Measurements from ENCODE around the gene PXN.
"Not testable (repeated sequence)": the region's sequence is repeated elsewhere in the genome, so short reads cannot be mapped to it uniquely, and the experiment has no call there.

The PXN gene

DNA sequence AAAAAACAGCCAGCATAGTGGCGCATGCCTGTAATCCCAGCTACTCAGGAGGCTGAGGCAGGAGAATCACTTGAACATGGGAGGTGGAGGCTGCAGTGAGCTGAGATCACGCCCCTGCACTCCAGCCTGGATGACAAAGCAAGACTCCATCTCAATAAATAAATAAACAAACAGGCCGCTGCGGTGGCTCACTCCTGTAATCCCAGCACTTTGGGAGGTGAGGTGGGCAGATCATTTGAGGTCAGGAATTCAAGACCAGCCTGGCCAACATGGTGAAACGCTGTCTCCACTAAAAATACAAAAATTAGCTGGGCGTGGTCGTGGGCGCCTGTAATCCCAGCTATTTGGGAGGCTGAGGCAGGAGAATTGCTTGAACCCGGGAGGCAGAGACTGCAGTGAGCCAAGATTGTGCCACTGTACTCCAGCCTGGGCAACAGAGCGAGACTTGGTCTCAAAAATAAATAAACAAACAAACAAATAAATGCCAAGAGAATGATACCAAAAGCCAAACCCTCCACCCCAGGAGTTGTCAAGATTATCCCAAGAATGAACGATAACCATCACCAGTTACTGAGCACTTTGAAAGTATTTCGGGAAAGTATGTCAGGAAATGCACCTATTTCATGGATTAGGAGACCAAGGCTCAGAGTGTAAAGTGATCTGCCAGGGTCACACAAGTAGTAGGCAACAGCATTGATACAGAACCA is 14.0 kb downstream of the PXN start:
- ChIA-PET CTCF (interaction anchor here (1.1 to 5.0 kb wide), 4 partner anchors 11 to 23 kb away, joined by 3 to 41 read pairs (median 7); no protein-coding TSS in a partner anchor), POLR2A (interaction anchor here (1.1 kb wide), 1 partner anchor 17 kb away, joined by 12 read pairs; no protein-coding TSS in a partner anchor)
- H3K9me3 ChIP-seq (ENCODE audit: control insufficient read depth, insufficient read depth, low read depth, low read length); H3K4me3 ChIP-seq (ENCODE audit: low read depth, low read length); H3K4me1 ChIP-seq (ENCODE audit: control insufficient read depth, insufficient read depth, low read length); H3K36me3 ChIP-seq (ENCODE audit: control insufficient read depth in 2 of 2, insufficient read depth in 1 of 2, low read length in 2 of 2); H3K27ac ChIP-seq (ENCODE audit: extremely low read depth, low read depth, low read length): not testable (repeated sequence)
- TF ChIP-seq ZFHX2 (tag by site-specific recombination; conservative IDR thresholded peaks at IDR 0.05) (peak; percentile 50), WT1 (tag by site-specific recombination; IDR thresholded peaks at IDR 0.05) (peak; percentile 42; the same call in 1 of the 2 replicates), KLF7 (tag by site-specific recombination; IDR thresholded peaks at IDR 0.05; ENCODE audit: borderline replicate concordance) (peak; percentile 17; the same call in 1 of the 2 replicates), EGR2 (tag by site-specific recombination; IDR thresholded peaks at IDR 0.05; ENCODE audit: low read depth) (peak; percentile 78), OSR2 (tag by site-specific recombination; IDR thresholded peaks at IDR 0.05) (peak; percentile 46), KLF1 (tag by site-specific recombination; IDR thresholded peaks at IDR 0.05) (peak; percentile 32; the same call in 1 of the 2 replicates)
- TF ChIP-seq, protein P1, sequence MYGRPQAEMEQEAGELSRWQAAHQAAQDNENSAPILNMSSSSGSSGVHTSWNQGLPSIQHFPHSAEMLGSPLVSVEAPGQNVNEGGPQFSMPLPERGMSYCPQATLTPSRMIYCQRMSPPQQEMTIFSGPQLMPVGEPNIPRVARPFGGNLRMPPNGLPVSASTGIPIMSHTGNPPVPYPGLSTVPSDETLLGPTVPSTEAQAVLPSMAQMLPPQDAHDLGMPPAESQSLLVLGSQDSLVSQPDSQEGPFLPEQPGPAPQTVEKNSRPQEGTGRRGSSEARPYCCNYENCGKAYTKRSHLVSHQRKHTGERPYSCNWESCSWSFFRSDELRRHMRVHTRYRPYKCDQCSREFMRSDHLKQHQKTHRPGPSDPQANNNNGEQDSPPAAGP (tag by site-specific recombination; IDR thresholded peaks at IDR 0.05): peak; percentile 54; the same call in 1 of the 2 replicates

DNA sequence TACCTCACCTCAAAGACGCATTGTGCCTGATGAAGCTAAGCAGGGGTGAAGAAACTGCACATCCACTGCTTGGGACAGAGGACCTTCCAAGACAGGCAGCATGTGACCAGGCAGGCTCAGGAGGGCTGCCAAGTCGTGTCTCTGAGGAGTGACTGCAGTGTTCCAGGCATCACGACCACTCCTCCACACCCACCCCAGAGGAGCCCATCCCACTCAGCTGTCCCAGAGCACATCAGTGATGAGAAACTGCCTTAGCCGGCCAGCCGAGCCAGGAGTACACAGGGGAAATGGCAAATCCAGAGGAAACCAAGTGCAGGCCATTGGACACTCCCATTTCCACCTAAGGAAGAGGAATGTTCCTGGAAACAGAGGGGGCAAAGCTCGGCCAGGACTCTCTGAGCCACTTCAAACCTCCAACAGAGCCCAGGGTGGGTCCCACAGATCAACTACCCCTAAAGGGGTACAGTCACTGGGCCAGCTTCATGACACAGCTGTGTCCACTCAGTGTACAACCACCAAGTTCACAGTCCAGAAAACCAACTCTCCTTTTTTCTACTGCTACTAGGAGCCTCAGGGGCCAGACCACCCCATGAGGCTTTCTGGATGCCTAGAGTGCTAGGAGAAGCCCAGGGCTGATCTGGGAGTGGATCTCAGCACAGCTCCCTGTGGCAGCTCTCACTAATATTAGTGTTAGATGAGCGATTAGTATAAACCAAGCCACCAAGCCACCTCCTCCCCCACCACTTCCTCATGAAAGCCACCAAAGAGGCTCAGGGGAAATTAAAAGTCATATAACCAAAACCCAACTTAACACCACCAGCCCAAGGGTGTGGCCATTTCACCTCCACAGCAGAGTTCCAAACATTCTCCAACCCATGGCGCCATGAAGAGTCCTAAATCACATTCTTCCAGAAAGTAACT is 15.4 kb downstream of the PXN start:
- TF ChIP-seq, protein P2, sequence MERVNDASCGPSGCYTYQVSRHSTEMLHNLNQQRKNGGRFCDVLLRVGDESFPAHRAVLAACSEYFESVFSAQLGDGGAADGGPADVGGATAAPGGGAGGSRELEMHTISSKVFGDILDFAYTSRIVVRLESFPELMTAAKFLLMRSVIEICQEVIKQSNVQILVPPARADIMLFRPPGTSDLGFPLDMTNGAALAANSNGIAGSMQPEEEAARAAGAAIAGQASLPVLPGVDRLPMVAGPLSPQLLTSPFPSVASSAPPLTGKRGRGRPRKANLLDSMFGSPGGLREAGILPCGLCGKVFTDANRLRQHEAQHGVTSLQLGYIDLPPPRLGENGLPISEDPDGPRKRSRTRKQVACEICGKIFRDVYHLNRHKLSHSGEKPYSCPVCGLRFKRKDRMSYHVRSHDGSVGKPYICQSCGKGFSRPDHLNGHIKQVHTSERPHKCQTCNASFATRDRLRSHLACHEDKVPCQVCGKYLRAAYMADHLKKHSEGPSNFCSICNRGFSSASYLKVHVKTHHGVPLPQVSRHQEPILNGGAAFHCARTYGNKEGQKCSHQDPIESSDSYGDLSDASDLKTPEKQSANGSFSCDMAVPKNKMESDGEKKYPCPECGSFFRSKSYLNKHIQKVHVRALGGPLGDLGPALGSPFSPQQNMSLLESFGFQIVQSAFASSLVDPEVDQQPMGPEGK (tag by site-specific recombination; IDR thresholded peaks at IDR 0.05): no peak
- TF ChIP-seq ZNF530 (tag by site-specific recombination; IDR thresholded peaks at IDR 0.05; ENCODE audit: low read depth) (no peak), ZFHX2 (tag by site-specific recombination; conservative IDR thresholded peaks at IDR 0.05) (peak; percentile 52), ZBTB20 (tag by site-specific recombination; IDR thresholded peaks at IDR 0.05) (no peak), ZNF48 (tag by site-specific recombination; IDR thresholded peaks at IDR 0.05) (no peak), ZNF837 (tag by site-specific recombination; IDR thresholded peaks at IDR 0.05) (no peak)
- Histone ChIP-seq H3K4me1 (ENCODE audit: control insufficient read depth, insufficient read depth, low read length) (no peaks in the 10 kb centered on the region), H3K4me3 (ENCODE audit: low read depth, low read length) (no peak overlapping the region), H3K9me3 (ENCODE audit: control insufficient read depth, insufficient read depth, low read depth, low read length) (no peaks in the 10 kb centered on the region), H3K36me3 (ENCODE audit: control insufficient read depth in 2 of 2, insufficient read depth in 1 of 2, low read length in 2 of 2) (peaks cover 0 to 3% of the 10 kb centered on the region in 2 experiments; a peak in 1 of 3 replicates), H3K27ac (ENCODE audit: extremely low read depth, low read depth, low read length) (no peak overlapping the region)
- ChIA-PET CTCF (interaction anchor here (0.7 to 5.0 kb wide), 9 partner anchors 10 to 474 kb away, joined by 3 to 41 read pairs (median 5); no protein-coding TSS in a partner anchor), POLR2A (interaction anchor here (1.1 to 1.3 kb wide), 3 partner anchors 19 to 49 kb away, joined by 3 read pairs; partner anchors contain the start of gene RPLP0)

DNA sequence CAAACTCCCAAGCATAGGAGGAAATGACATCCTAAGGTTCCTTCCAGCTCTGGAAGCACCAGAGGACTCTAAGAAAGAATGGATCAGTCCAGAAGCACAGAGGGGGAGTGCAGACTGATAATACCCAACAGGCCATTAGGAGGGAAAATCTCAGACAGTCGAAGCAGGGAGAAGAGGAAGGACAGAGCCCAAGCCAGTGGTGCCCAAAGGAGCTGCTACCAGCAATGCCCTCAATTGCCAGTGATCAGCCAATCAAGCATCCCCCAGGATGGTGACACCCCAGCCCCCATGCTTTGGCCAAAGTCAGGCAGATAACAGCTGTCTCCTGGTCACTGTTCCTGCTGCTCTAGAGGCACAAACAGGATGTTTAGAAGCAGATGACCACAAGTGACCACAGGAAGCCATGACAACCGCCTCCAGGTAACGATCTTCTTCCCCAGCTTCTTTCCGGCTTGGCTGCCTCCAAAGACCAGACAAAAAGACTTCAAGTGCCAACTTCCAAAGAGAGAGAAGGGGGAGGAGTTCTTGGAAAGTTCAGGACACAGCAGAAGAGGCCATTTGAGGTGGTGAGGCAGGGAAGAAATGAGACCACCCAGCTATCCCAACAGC is 16.2 kb downstream of the PXN start:
- no peaks in the 10 kb centered on the region for H3K36me3 ChIP-seq (ENCODE audit: control insufficient read depth in 2 of 2, insufficient read depth in 1 of 2, low read length in 2 of 2)
- no peaks in the 10 kb centered on the region for H3K4me1 ChIP-seq (ENCODE audit: control insufficient read depth, insufficient read depth, low read length)
- no peak overlapping the region for H3K27ac ChIP-seq (ENCODE audit: extremely low read depth, low read depth, low read length)
- no peaks in the 10 kb centered on the region for H3K9me3 ChIP-seq (ENCODE audit: control insufficient read depth, insufficient read depth, low read depth, low read length)
- CTCF ChIA-PET: interaction anchor here (0.7 to 5.0 kb wide), 11 partner anchors 9 to 41 kb away, joined by 3 to 41 read pairs (median 5); partner anchors contain the start of gene PXN
- TF ChIP-seq ZNF341 (tag by site-specific recombination; IDR thresholded peaks at IDR 0.05; ENCODE audit: low read depth): no peak
- TF ChIP-seq ZNF48 (tag by site-specific recombination; IDR thresholded peaks at IDR 0.05): no peak
- TF ChIP-seq ZNF560 (tag by site-specific recombination; IDR thresholded peaks at IDR 0.05; ENCODE audit: borderline replicate concordance): no peak
- TF ChIP-seq HOXA7 (CRISPR knock-in tag; IDR thresholded peaks at IDR 0.05; ENCODE audit: borderline replicate concordance): no peak
- TF ChIP-seq ZNF133 (tag by site-specific recombination; IDR thresholded peaks at IDR 0.05): no peak
- TF ChIP-seq, protein P3, sequence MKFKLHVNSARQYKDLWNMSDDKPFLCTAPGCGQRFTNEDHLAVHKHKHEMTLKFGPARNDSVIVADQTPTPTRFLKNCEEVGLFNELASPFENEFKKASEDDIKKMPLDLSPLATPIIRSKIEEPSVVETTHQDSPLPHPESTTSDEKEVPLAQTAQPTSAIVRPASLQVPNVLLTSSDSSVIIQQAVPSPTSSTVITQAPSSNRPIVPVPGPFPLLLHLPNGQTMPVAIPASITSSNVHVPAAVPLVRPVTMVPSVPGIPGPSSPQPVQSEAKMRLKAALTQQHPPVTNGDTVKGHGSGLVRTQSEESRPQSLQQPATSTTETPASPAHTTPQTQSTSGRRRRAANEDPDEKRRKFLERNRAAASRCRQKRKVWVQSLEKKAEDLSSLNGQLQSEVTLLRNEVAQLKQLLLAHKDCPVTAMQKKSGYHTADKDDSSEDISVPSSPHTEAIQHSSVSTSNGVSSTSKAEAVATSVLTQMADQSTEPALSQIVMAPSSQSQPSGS (tag by site-specific recombination; IDR thresholded peaks at IDR 0.05; ENCODE audit: low read depth): no peak
- TF ChIP-seq ZNF311 (tag by site-specific recombination; IDR thresholded peaks at IDR 0.05; ENCODE audit: borderline replicate concordance): no peak
- POLR2A ChIA-PET: interaction anchor here (1.1 to 2.1 kb wide), 4 partner anchors 14 to 48 kb away, joined by 3 to 9 read pairs (median 3); partner anchors contain the start of gene RPLP0
- no peak overlapping the region for H3K4me3 ChIP-seq (ENCODE audit: low read depth, low read length)

All from HEK293 (cell line).